Uterus (tissue), 4 donors: ENCODE results near the gene ZNF44. TPM values are rescaled to one million over a fixed set of nuclear protein-coding genes. Genes with fewer than 3 reads are reported as not detected.

ENCODE experiments used
- DNase-seq, 2 donors: peaks; one replicate each; pipeline ENCODE4 v3.0.0-alpha.2; 2019 to 2020
- H3K27ac ChIP-seq, 2 donors: fragments of 200-600 bp; sonication (generic); 1 replicate in 1 of 2; 2 replicates in 1 of 2; pipeline ENCODE4 v1.5.1; 2016 to 2018
- H3K27me3 ChIP-seq, 2 donors: fragments of 200-600 bp; sonication (generic); one replicate each; pipeline ENCODE4 v1.5.1; 2018 to 2019; ENCODE audit warnings: control low read depth in 1 of 2
- H3K36me3 ChIP-seq, 2 donors: fragments of 200-600 bp; sonication (generic); one replicate each; pipeline ENCODE4 v1.5.1; 2019; ENCODE audit warnings: control low read depth in 1 of 2
- H3K4me1 ChIP-seq, 2 donors: fragments of 200-600 bp; sonication (generic); one replicate each; pipeline ENCODE4 v1.5.1; 2018 to 2019; ENCODE audit warnings: control low read depth in 1 of 2
- H3K4me3 ChIP-seq, 2 donors: fragments of 200-600 bp; sonication (generic); 1 replicate in 1 of 2; 2 replicates in 1 of 2; pipeline ENCODE4 v1.5.1; 2018 to 2019; ENCODE audit warnings: mild to moderate bottlenecking in 1 of 2
- H3K9me3 ChIP-seq, 2 donors: fragments of 200-600 bp; sonication (generic); one replicate each; pipeline ENCODE4 v1.5.1; 2019; ENCODE audit warnings: control low read depth in 1 of 2
- POLR2A ChIP-seq, 2 donors: fragments of 450-650 bp; IDR thresholded peaks; one replicate each; pipeline ENCODE4 v1.6.1; 2016; ENCODE audit warnings: antibody characterized with exemption in 2 of 2, mild to moderate bottlenecking in 1 of 2, moderate library complexity in 1 of 2
- intact Hi-C: fragments of 100-400 bp; cut with DNase I; formaldehyde crosslinking; loops from one replicate; pipeline ENCODE4 v1.15.1; 2023; ENCODE audit warnings: low total_unique reads
- total RNA-seq, 4 donors: library from RNA; depleted of rRNA in 3 of 4; stranded (reverse); fragments of >200 nt in 3 of 4; gene quantifications; one replicate each; pipeline versions ENCODE4 v1.1.0 to v1.2.4, GENCODE V29; 2014 to 2023
- TF ChIP-seq, protein P1 (sequence below), 4 experiments: fragments of 200-600 bp in 2 of 4; fragments of 450-650 bp in 2 of 4; sonication (generic) in 2 of 4; IDR thresholded peaks; one replicate each; pipeline ENCODE4 v1.5.1; 2016 to 2019; ENCODE audit warnings: antibody characterized with exemption in 4 of 4, mild to moderate bottlenecking in 2 of 4, moderate library complexity in 1 of 4
- donor health status: DM: yes; HTN: yes; CAD: no.

Gene ZNF44
- total RNA-seq, 4 donors from 2014 or later, result 5.0 to 29.7 (median 15.2) TPM

DNA sequence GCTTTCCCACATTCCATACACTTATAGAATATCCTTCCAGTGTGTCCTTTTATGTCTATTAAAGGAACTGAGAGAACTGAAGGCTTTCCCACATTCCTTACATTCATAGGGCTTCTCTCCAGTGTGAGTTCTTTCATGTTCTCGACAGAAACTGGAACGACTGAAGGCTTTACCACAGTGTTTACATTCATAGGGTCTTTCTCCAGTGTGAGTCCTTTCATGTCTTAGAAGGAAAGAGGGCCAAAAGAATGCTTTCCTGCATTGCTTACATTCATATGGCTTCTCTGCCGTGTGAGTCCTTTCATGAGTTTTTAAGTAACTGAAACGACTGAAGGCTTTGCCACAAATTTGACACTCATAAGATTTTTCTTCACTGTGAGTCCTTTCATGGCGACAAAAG is 22.3 kb downstream of the ZNF44 start:
- no peak for DNase-seq
- Histone ChIP-seq H3K4me3 (no peak overlapping the region), H3K4me1 (no peaks in the 10 kb centered on the region), H3K27me3 (no peaks in the 10 kb centered on the region), H3K36me3 (no peaks in the 10 kb centered on the region), H3K9me3 (peaks cover 0 to 30% of the 10 kb centered on the region in 2 donors), H3K27ac (no peak overlapping the region)
- no peak for TF ChIP-seq POLR2A (IDR thresholded peaks at IDR 0.05)
- TF ChIP-seq, protein P1, sequence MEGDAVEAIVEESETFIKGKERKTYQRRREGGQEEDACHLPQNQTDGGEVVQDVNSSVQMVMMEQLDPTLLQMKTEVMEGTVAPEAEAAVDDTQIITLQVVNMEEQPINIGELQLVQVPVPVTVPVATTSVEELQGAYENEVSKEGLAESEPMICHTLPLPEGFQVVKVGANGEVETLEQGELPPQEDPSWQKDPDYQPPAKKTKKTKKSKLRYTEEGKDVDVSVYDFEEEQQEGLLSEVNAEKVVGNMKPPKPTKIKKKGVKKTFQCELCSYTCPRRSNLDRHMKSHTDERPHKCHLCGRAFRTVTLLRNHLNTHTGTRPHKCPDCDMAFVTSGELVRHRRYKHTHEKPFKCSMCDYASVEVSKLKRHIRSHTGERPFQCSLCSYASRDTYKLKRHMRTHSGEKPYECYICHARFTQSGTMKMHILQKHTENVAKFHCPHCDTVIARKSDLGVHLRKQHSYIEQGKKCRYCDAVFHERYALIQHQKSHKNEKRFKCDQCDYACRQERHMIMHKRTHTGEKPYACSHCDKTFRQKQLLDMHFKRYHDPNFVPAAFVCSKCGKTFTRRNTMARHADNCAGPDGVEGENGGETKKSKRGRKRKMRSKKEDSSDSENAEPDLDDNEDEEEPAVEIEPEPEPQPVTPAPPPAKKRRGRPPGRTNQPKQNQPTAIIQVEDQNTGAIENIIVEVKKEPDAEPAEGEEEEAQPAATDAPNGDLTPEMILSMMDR (IDR thresholded peaks at IDR 0.05), result no peak
- intact Hi-C loops, result no loop called here

DNA sequence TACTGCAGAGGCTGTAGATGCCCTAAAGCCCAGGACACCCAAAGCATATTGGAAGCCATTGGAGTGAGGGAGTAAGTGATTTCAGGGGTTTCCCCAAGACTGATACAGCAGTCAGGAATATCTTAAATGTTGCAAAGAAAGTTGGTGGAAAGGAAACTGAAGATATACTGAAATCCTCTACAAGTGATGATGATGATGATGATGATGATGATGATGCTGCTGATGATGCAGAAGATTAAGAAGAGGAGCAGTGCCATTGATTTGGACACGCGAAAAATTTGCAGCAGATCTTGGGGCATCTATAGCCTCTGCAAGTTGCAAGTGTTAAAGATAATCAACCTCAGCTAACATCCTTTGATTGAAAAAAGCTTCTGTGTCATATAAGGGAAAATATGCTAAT is 23.8 kb downstream of the ZNF44 start:
- intact Hi-C loops, result no loop called here
- Histone ChIP-seq H3K4me1 (no peaks in the 10 kb centered on the region), H3K27ac (no peak overlapping the region), H3K36me3 (no peaks in the 10 kb centered on the region), H3K4me3 (no peak overlapping the region), H3K27me3 (no peaks in the 10 kb centered on the region), H3K9me3 (peaks cover 0 to 25% of the 10 kb centered on the region in 2 donors)
- no peak for TF ChIP-seq POLR2A (IDR thresholded peaks at IDR 0.05)
- TF ChIP-seq, protein P1 (IDR thresholded peaks at IDR 0.05), result no peak
- DNase-seq, result no peak

DNA sequence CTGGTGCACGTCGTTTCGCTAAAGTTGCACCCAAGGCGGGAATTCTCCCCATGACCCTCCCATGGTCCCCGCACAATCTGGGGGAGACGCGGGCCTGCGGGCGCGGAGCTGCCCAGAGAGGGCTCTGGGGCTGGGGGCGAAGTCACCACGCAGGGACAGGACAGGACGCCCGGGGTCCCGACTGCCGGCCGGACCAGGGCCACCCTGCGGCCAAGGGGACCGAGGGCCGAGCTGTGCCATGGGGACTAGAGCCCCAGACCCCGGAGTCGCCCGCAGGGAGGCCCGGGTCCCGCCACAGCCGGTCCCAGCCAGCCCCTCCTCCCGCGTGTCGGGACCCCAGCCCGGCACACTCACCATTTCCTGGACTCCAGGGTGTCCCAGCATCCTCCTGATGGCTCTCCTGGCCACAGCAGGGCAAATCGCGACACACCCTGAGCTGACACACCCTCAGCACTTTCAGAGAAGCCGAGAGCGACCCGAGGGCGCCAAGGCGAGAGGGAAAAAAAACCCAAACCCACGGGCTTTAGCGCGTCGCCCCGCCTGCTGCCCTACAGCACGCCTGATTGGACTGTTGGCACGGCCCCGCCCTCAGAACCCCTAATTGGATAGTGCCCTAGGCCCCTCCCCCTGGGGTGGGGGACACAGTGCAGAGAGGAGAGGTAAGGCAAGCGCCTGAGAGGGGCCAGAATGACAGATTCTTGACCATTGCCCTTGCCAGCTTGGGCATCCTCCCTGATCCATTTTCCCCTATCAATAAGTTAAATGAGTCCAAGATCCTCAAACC is 28.6 kb downstream of the ZNF44 start:
- intact Hi-C loops, result no loop called here
- TF ChIP-seq, protein P1 (IDR thresholded peaks at IDR 0.05), result no peak
- TF ChIP-seq POLR2A (IDR thresholded peaks at IDR 0.05), result no peak
- Histone ChIP-seq H3K4me1 (no peaks in the 10 kb centered on the region), H3K36me3 (no peaks in the 10 kb centered on the region), H3K27ac (no peak overlapping the region), H3K9me3 (no peaks in the 10 kb centered on the region), H3K27me3 (no peaks in the 10 kb centered on the region), H3K4me3 (no peak overlapping the region)
- DNase-seq, result no peak

DNA sequence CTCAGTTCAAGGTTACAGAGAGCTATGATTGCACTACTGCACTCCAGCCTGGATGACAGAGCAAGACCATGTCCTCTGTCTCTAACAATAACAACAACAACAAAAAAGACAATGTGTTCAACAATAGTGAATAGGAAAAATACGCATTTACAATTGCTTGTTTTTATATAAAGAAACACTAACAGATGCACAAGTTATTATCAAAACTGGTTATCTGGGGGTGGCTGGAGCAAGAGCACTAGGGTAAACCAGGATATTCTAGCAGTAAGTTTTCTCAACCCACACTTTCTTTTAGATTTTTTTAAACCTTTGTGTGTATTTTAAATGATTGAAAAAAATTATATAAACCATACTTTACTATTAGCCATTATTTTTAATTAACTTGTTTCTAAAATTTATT is 33.1 kb downstream of the ZNF44 start:
- Histone ChIP-seq H3K9me3 (no peaks in the 10 kb centered on the region), H3K4me1 (no peaks in the 10 kb centered on the region), H3K27ac (no peak overlapping the region), H3K4me3 (no peak overlapping the region), H3K27me3 (no peaks in the 10 kb centered on the region), H3K36me3 (no peaks in the 10 kb centered on the region)
- DNase-seq, result no peak
- no peak for TF ChIP-seq POLR2A (IDR thresholded peaks at IDR 0.05)
- TF ChIP-seq, protein P1 (IDR thresholded peaks at IDR 0.05), result no peak
- intact Hi-C loops, result no loop called here

DNA sequence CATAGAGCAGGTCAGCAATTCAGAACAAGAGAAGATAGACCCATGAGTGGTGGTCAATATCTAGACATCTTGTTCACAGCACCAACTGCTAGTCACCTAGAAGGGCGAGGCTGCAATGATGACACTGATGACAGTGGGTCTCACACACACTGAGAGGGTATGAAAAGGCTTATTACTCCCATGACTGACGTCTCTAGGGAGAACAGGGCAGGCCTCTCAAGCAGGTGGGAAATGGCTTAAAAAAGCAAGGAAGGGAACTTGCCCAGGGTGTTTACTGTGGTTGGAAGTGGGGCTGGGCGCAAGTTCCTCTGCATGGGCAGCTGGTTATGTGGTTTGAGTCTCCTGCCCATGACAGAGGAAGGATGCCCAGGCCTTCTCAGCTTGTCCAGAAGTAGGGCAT is 33.8 kb downstream of the ZNF44 start:
- no peaks in the 10 kb centered on the region for H3K4me1 ChIP-seq
- H3K27me3 ChIP-seq, result no peaks in the 10 kb centered on the region
- no peak for DNase-seq
- H3K9me3 ChIP-seq, result no peaks in the 10 kb centered on the region
- H3K4me3 ChIP-seq, result no peak overlapping the region
- no peak overlapping the region for H3K27ac ChIP-seq
- no peaks in the 10 kb centered on the region for H3K36me3 ChIP-seq
- no peak for TF ChIP-seq POLR2A (IDR thresholded peaks at IDR 0.05)
- TF ChIP-seq, protein P1 (IDR thresholded peaks at IDR 0.05), result no peak
- intact Hi-C loops, result no loop called here
